Measurements from ENCODE around the gene HERC2. TPM values are rescaled to one million over a fixed set of nuclear protein-coding genes. Genes with fewer than 3 reads are reported as not detected.

The HERC2 gene
- total and polyA plus RNA-seq, 2 donors (not counting 3 experiments of a cell fraction or from before 2014, with no cell fraction given), result 46.1 to 83.9 TPM

- no peak for DNase-seq (ENCODE audit: low read depth, low spot score)
- no peaks in the 10 kb centered on the region for H3K27me3 ChIP-seq (ENCODE audit: control insufficient read depth in 2 of 2, insufficient read depth in 2 of 2, low read length in 2 of 2)
- no peak overlapping the region for H2AFZ ChIP-seq (ENCODE audit: low read depth, low read length)
- no peak for TF ChIP-seq EZH2 (IDR thresholded peaks at IDR 0.05; ENCODE audit: borderline replicate concordance, low read depth, low read length, severe bottlenecking)
- TF ChIP-seq MAX (IDR thresholded peaks at IDR 0.05; ENCODE audit: insufficient read depth, insufficient read length), result no peak
- TF ChIP-seq GATA2 (IDR thresholded peaks at IDR 0.05; ENCODE audit: insufficient read depth, insufficient read length, low read depth, low read length), result no peak
- TF ChIP-seq POLR2A (IDR thresholded peaks at IDR 0.05; ENCODE audit: low read depth, low read length), result no peak
- no peak for TF ChIP-seq JUN (IDR thresholded peaks at IDR 0.05; ENCODE audit: borderline replicate concordance, insufficient read depth, insufficient read length, low read depth)
- no peak for TF ChIP-seq POLR2AphosphoS5 (IDR thresholded peaks at IDR 0.05; ENCODE audit: insufficient read depth, low read depth, low read length)
- TF ChIP-seq FOS (IDR thresholded peaks at IDR 0.05; ENCODE audit: borderline replicate concordance, insufficient read depth, low read length), result no peak
- TF ChIP-seq MYC (IDR thresholded peaks at IDR 0.05; ENCODE audit: low read depth, low read length), result no peak
- TF ChIP-seq CTCF (IDR thresholded peaks at IDR 0.05; ENCODE audit: extremely low read depth in 1 of 2, insufficient read depth in 1 of 2, low read depth in 1 of 2, low read length in 2 of 2), result no peak
- intact Hi-C loops (cut with micrococcal nuclease), result no loop called here
- H3K27ac ChIP-seq (ENCODE audit: insufficient read depth, low read depth, low read length), result no peak overlapping the region
- FAIRE-seq, result no peak
- no peaks in the 10 kb centered on the region for H3K4me1 ChIP-seq (ENCODE audit: control insufficient read depth, extremely low read depth, insufficient read depth, low read length)
- BruUV-seq (replicated peaks), result no TSS peak
- ChIA-PET POLR2A (no interaction called here), CTCF (no interaction called here)
- no peaks in the 10 kb centered on the region for H3K9me1 ChIP-seq (replicated peaks; ENCODE audit: control insufficient read depth, extremely low read depth, insufficient read depth, low read length)
- H4K20me1 ChIP-seq (replicated peaks; ENCODE audit: control insufficient read depth, extremely low read depth, insufficient read depth, low read length), result peaks cover 2% of the 10 kb centered on the region
- no peaks in the 10 kb centered on the region for H3K79me2 ChIP-seq (ENCODE audit: control insufficient read depth, insufficient read depth, low read length)
- no peak overlapping the region for H3K4me3 ChIP-seq (replicated peaks in 1 of 3; ENCODE audit: insufficient read depth in 1 of 3, low read depth in 1 of 3, low read length in 3 of 3)
- H3K9me3 ChIP-seq (replicated peaks; ENCODE audit: control insufficient read depth, insufficient read depth, low read length), result no peaks in the 10 kb centered on the region
- dilution Hi-C loops (cut with MboI; ENCODE audit: extremely low pct_ligation_motif_present, low sequenced_read_pairs), result no loop called here
- no peak overlapping the region for H3K4me2 ChIP-seq (ENCODE audit: insufficient read depth, low read length)
- H3K9ac ChIP-seq (replicated peaks; ENCODE audit: extremely low read depth, insufficient read depth, low read length), result no peak overlapping the region
- H3K36me3 ChIP-seq (ENCODE audit: control insufficient read depth in 2 of 2, extremely low read depth in 1 of 2, insufficient read depth in 2 of 2, low read length in 2 of 2), result peaks cover 2 to 55% of the 10 kb centered on the region in 2 experiments
Observed at GRCh38 chr15:28120359-28120640, 201.7 kb downstream of the HERC2 start.
